AG09309 (cell line): Measurements from ENCODE around the gene COX7A1.
A peak's percentile ranks its signal among the peaks of the same experiment; 100 is the strongest.

Experiments
- DNase-seq: peaks from one replicate; pipeline ENCODE4 v3.0.0-alpha.2; 2010; ENCODE audit warnings: low read depth
- H3K4me3 ChIP-seq: 2 replicates; pipeline ENCODE4 v1.5.1; 2011; ENCODE audit warnings: mild to moderate bottlenecking, low read depth, low read length, moderate library complexity; ENCODE audit not compliant: control insufficient read depth
- CTCF ChIP-seq: IDR thresholded peaks from 2 replicates; pipeline ENCODE4 v1.5.1; 2011; ENCODE audit warnings: mild to moderate bottlenecking, low read depth, low read length, inconsistent platforms; ENCODE audit not compliant: insufficient read depth, control insufficient read depth; ENCODE audit errors: missing control alignments

COX7A1 gene

DNA sequence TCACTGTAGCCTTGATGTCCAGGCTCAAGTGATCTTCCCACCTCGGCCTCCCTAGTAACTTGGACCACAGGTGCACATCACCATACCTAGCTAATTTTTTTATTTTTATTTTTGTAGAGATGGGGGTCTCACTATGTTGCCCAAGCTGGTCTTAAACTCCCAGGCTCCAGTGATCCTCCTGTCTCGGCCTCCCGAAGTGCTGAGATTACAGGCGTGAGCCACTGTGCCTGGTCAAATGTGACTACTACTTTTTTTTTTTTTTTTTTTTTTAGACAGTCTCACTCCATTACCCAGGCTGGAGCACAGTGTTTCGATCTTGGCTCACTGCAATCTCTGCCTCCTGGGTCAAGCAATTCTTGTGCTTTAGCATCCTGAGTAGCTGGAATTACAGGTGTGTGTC is 20.6 kb upstream of the COX7A1 start:
- no peak for DNase-seq
- H3K4me3 ChIP-seq = no peak overlapping the region
- no peak for TF ChIP-seq CTCF

- DNase-seq = no peak
- no peak overlapping the region for H3K4me3 ChIP-seq
- no peak for TF ChIP-seq CTCF
Measured at GRCh38 chr19:36169084-36169760, 17.0 kb upstream of the COX7A1 start.

GRCh38 chr19:36163813-36164212 is 11.6 kb upstream of the COX7A1 start:
- no peak for TF ChIP-seq CTCF

DNA sequence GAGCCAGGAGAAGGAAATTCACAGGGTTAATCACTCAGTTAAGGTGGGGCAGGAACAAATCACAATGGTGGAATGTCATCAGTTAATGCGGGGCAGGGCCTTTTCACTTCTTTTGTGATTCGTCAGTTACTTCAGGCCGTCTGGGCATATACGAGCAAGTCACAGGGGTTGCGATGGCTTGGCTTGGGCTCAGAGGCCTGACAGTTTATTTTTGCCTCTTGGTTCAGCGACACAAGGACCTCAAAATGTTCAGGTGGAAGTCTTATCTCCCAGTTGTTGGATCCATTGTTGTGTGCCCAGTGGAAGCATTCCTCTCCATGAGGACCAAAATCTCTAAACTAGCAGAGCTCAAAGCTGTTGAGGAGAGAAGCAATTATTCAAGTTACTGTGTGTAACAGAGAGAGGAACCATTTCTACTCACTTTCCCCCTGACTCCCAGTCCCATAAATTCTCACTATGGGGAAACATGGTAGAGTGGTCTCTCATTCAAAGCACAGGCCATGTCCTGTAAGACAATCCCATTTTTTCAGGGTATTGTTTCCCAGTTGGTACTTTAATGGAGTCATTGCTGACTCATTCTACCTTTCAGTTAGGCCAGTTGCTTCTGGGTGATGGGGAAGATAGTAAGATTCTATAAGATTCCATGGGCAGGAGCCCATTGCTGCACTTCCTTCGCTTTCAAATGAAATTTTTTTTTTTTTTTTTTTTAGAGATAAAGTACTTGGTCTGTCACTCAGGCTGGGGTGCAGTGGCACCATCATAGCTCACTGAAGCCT is 8.8 kb upstream of the COX7A1 start:
- TF ChIP-seq CTCF = no peak
- H3K4me3 ChIP-seq = no peak overlapping the region
- DNase-seq = no peak

More at GRCh38 chr19:36163813-36164212, 11.6 kb upstream of the COX7A1 start:
- H3K4me3 ChIP-seq = no peak overlapping the region
- DNase-seq = no peak

DNA sequence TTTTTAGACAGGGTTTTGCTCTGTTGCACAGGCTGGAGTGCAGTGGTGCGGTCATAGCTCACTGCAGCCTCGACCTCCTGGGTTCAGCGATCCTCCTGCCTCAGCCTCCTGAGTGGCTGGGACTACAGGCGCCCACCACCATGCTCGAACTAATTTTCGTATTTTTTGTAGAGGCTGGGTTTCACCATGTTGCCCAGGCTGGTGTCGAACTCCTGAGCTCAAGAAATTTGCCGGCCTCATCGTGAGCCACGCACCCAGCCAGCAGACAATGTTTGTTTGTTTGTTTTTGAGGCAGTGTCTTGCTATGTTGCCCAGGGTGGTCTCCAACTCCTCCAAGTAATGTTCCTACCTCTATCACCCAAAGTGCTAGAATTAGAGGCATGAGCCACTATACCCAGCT is 879 bp upstream of the COX7A1 start:
- DNase-seq = no peak
- H3K4me3 ChIP-seq = no peak overlapping the region
- TF ChIP-seq CTCF = no peak

DNA sequence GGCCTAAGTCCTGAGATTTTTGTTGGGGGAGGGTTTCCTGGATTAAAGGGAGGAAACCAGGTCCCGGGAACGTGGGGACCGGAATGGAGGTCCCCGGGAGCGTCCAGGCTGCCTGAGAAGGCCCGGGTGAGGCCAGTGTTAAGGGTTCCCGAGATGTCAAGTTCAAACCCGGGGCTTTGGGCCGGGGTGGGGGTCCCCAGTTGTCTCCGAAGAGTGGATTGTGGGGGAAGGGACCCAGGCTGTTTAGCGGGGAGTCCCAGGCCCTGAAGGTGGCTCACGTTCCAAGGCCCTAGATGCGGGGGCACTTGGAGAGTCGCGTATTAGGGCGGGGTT is 262 bp downstream of the COX7A1 start:
- TF ChIP-seq CTCF = no peak
- DNase-seq = no peak
- H3K4me3 ChIP-seq = peak overlapping the region; percentile 51
